Ishikawa (cell line): ENCODE data around the gene HTT.

Experiments used
- CREB1 ChIP-seq: IDR thresholded peaks from 2 replicates; pipeline ENCODE4 v1.6.1; 2012; ENCODE audit warnings: low read depth
- TAF1 ChIP-seq: IDR thresholded peaks from 2 replicates; pipeline ENCODE4 v1.6.1; 2012; ENCODE audit warnings: low read depth, mild to moderate bottlenecking

DNA sequence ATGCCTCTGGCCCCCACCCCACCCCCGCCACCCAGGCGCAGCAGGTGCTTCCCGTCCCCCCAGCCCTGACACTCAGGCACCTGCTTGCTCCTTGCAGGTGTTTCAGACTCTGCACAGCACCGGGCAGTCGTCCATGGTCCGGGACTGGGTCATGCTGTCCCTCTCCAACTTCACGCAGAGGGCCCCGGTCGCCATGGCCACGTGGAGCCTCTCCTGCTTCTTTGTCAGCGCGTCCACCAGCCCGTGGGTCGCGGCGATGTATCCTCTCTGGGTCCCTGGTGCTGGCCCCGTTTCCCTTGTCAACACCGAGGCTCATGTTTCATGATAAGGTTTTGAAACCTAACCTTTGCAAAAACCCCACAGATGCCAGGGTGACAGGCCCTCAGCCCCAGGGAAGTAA, 164.2 kb downstream of the HTT start:
- TF ChIP-seq CREB1 (no peak), TAF1 (no peak)
